ENCODE measurements around the gene WNT9A.
A peak's percentile ranks its signal among the peaks of the same experiment; 100 is the strongest.
"Not testable (repeated sequence)": the region's sequence is repeated elsewhere in the genome, so short reads cannot be mapped to it uniquely, and the experiment has no call there.

Gene WNT9A, protein sequence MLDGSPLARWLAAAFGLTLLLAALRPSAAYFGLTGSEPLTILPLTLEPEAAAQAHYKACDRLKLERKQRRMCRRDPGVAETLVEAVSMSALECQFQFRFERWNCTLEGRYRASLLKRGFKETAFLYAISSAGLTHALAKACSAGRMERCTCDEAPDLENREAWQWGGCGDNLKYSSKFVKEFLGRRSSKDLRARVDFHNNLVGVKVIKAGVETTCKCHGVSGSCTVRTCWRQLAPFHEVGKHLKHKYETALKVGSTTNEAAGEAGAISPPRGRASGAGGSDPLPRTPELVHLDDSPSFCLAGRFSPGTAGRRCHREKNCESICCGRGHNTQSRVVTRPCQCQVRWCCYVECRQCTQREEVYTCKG

GRCh38 chr1:227947676-227948492 lies at the start of gene WNT9A:
Gene WNT9A (minus strand): TSS chr1:227947932. CDS start chr1:227947887, 45 bp downstream.
- DNase-seq (ENCODE audit: low spot score) = peak; percentile 97

- DNase-seq (ENCODE audit: low spot score) = no peak
These were observed 48.6 kb upstream of the WNT9A start for GRCh38 chr1:227996187-227996950.

- DNase-seq (ENCODE audit: low spot score) = no peak
These were observed 47.0 kb upstream of the WNT9A start for GRCh38 chr1:227994632-227995300.

DNA sequence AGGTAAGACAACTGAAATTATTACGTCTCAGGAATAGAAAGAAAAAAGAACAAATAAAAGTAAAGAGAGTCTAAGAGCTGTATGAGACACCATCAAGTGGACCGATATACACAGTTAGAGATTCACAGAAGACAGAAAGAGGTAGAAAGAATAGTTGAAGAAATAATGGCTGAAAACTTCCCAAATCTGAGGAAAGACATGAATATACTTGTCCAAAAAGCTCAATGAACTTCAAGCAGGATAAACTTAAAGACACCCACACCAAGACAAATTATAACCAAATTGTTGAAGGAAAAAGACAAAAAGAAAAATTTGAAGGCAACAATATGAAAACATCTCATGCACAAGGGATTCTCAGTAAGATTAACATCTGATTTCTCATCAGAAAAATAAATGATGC lies 39.4 kb upstream of the WNT9A start:
- DNase-seq (ENCODE audit: low spot score) = no peak

GRCh38 chr1:227975583-227976283 lies 28.0 kb upstream of the WNT9A start:
- not testable (repeated sequence) for DNase-seq (ENCODE audit: low spot score)

DNA sequence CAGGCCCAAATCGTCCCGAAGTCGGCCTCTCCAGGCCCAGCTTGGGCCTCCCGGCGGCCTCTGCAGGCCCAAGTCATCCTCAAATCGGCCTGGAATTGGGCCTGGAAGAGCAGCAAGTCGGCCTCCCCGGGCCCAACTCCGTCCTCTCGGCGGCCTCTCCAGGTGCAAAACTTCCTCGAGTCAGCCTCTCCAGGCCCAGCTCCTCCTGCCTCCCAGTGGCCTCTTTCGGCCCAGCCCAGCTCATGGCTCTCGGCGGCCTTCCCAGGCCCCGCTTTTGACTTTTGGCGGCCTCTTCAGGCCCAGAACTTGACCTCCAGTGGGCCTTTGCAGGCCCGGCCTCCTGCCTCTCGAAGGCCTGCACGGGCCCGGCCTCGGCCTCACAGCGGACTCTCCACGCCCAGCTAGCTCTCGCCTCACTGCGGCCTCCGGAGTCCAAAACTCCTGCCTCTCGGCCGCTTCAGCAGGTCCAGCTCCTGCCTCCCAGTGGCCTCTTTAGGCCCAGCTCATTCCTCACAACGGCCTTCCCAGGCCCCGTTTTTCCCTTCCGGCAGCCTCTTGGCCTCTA lies 26.1 kb upstream of the WNT9A start:
- DNase-seq (ENCODE audit: low spot score) = not testable (repeated sequence)

GRCh38 chr1:227972843-227973374 lies 25.2 kb upstream of the WNT9A start:
- DNase-seq (ENCODE audit: low spot score) = not testable (repeated sequence)

DNA sequence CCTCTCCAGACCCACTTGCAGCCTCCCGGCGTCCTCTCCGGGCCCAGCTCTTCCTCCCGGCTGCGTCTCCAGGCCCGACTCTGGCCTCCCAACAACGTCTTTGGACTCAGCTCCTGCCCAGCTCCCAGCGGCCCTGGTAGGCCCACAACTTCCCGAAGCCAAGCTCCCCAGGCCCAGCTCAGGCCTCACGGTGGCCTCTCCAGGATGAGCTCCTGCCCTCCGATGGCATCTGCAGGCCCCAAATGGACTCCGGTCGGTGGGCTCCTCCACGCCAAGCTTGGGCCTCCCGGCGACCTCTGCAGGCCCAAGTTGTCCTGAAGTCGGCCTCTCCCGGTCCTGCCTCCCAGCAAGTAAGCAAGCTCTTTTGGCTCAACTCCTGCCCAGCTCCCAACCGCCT lies 24.5 kb upstream of the WNT9A start:
- DNase-seq (ENCODE audit: low spot score) = not testable (repeated sequence)

DNA sequence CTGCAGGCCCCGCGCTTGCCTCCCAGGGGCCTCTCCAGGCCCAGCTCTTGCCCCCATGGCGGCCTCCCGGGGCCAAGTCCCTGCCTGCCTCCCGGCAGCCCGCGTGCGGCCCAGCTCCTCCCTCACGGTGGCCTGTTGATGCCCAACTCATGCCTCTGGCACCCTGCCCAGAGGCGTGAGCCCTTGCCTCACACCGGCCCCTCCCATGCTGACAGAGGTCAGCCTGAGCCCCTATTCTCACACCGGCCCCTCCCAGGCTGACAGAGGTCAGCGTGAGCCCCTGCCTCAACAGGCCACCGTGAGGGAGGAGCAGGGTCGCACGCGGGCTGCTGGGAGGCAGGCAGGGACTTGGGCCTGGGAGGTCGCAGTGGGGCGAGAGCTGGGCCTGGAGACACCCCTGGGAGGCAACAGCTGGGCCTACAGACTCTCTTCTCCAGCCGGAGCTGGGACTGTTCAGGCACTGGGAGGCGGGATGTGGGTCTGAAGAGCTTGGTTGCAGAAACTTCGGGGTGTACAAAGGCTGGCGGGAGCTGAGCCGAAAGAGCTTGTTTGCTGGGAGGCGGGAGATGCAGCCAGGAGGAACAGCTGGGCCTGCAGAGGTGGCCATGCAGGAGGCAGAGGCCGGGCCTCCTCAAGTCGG lies 24.0 kb upstream of the WNT9A start:
- not testable (repeated sequence) for DNase-seq (ENCODE audit: low spot score)

- not testable (repeated sequence) for DNase-seq (ENCODE audit: low spot score)
These were observed 23.5 kb upstream of the WNT9A start for GRCh38 chr1:227971216-227971615.

DNA sequence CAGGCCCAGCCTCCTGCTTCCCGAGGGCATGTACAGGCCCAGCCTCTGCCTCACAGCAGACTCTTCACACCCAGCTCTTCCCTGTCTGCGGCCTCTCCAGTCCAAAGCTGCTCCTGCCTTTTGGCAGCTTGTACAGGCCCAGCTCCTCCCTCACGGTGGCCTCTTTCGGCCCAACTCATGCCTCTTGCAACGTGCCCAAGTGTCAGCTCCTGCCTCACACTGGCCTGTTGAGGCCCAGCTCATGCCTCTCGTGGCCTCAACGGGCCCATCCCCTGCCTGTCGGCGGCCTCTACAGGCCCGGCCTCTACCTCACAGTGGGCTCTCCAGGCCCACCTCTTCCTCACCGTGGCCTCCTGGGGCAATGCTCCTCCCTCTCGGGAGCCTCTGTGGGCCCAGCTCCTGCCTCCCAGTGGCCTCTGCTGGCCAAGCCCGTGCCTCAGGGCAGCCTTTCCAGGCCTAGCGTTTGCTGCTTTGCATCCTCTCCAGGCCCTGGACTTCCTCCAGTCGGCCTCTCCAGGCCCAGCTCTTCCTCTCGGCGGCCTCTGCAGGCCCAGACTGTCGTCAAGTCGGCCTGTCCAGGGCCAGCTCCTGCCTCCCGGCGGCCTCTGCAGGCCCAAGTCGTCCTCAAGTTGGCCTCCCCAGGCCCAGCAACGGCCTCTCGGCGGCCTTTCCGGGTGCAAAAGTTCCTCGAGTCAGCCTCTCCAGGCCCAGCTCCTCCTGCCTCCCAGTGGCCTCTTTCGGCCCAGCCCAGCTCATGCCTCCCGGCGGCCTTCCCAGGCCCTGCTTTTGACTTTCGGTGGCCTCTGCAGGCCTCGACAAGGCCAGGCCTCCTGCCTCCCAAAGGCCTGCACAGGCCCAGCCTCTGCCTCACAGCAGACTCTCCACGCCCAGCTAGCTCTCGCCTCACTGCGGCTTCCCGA lies 22.6 kb upstream of the WNT9A start:
- not testable (repeated sequence) for DNase-seq (ENCODE audit: low spot score)

GRCh38 chr1:227967815-227968214 lies 20.1 kb upstream of the WNT9A start:
- not testable (repeated sequence) for DNase-seq (ENCODE audit: low spot score)

- DNase-seq (ENCODE audit: low spot score) = not testable (repeated sequence)
These were observed 19.0 kb upstream of the WNT9A start for GRCh38 chr1:227966733-227967132.

GRCh38 chr1:227961651-227962466 lies 14.1 kb upstream of the WNT9A start:
- DNase-seq (ENCODE audit: low spot score) = no peak

DNA sequence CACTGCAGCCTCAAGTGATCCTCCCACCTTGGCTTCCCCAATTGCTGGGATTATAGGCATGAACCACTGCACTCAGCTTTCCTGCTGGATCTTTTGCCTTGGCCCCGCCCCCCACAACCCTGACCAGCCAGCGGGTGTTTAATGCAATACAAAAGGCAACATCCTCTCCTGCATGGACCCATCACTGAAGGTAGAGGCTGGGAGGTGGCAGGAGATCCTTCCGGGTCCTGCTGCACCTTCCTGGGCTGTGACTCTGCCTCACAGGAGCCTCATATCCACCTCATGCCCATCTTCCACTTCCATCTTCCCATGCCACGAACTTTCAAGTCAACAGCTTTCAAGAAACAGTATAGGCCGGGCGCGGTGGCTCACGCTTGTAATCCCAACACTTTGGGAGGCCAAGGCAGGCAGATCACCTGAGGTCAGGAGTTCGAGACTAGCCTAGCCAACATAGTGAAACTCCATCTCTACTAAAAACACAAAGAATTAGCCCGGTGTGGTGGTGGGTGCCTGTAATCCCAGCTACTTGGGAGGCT lies 11.7 kb upstream of the WNT9A start:
- no peak for DNase-seq (ENCODE audit: low spot score)

DNA sequence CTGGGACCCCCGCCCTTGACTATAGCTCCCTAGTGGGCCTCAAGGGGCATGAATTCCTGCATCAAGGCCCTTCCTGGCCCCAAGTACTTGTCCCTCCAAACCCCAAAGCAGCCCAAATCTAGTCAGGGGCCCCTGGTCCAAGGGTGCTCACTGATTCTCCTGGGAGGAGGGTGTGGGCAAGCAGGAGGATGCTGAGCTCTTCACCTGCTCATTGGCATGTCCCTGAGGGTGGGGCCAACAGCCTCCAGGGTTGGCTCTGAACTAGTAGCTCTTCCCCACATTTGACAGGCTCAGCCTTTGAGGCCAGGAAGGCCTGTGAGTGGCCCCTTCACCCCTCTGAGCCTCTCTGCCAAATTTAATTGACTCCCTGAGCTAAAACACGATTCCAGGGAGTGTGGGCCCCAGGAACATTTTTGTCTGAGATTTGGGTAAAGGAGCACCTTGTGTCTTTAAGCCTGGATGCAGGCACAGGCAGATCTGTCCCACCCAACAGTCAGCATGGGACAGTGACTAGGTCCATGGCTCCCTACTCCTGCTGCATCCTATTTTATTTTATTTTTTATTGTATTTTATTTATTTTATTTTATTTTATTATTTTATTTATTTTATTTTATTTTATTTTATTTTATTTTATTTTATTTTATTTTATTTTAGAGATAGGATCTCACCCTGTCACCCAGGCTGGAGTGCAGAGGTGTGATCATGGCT lies 11.0 kb upstream of the WNT9A start:
- DNase-seq (ENCODE audit: low spot score) = no peak

DNA sequence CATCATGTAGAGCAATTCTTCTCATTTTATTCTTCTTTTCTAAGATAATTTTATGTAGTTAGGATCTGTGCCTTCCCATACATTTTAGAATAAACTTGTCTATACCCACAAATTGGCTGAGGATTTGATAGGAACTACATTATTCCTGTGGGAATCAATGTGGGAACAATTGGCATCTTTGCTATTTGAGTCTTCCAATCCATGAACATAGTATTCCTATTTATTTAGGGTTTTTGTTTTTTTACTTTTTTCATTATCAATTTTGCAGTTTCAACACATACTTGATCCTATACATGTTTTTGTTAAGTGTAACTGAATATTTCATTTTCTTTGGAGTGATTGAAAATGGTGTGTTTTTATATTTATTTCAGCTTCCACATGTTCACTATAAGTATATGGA lies 8.1 kb upstream of the WNT9A start:
- no peak for DNase-seq (ENCODE audit: low spot score)

Measured in AG20443 (cell line).